SU-DHL-6 (cell line): ENCODE measurements around the gene RNF8.

Experiments
- EZH2phosphoT487 ChIP-seq: fragments of 200-600 bp; sonication (generic), shearing (Covaris generic); conservative IDR thresholded peaks from 2 replicates; pipeline ENCODE4 v1.6.1; 2018; ENCODE audit warnings: mild to moderate bottlenecking, antibody characterized with exemption, low read length, moderate library complexity, mixed read lengths
- TF ChIP-seq, protein P1 (sequence below): fragments of 200-600 bp; sonication (generic); IDR thresholded peaks from one replicate; pipeline ENCODE4 v1.5.1; 2017; ENCODE audit warnings: antibody characterized with exemption, mild to moderate bottlenecking, low read length, moderate library complexity; ENCODE audit not compliant: insufficient read depth, poor library complexity, severe bottlenecking

- TF ChIP-seq, protein P1, sequence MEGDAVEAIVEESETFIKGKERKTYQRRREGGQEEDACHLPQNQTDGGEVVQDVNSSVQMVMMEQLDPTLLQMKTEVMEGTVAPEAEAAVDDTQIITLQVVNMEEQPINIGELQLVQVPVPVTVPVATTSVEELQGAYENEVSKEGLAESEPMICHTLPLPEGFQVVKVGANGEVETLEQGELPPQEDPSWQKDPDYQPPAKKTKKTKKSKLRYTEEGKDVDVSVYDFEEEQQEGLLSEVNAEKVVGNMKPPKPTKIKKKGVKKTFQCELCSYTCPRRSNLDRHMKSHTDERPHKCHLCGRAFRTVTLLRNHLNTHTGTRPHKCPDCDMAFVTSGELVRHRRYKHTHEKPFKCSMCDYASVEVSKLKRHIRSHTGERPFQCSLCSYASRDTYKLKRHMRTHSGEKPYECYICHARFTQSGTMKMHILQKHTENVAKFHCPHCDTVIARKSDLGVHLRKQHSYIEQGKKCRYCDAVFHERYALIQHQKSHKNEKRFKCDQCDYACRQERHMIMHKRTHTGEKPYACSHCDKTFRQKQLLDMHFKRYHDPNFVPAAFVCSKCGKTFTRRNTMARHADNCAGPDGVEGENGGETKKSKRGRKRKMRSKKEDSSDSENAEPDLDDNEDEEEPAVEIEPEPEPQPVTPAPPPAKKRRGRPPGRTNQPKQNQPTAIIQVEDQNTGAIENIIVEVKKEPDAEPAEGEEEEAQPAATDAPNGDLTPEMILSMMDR, result no peak
- no peak for TF ChIP-seq EZH2phosphoT487
Measured at GRCh38 chr6:37357288-37357687, 3.5 kb downstream of the RNF8 start.
